Fibroblast of villous mesenchyme (primary cell): Measurements from ENCODE around the gene ERG28. TPM values are rescaled to one million over a fixed set of nuclear protein-coding genes. Genes with fewer than 3 reads are reported as not detected.

Experiments used
- DNase-seq: peaks from one replicate; pipeline ENCODE4 v3.0.0-alpha.2; 2010; ENCODE audit warnings: low read depth
- H3K4me3 ChIP-seq: 2 replicates; pipeline ENCODE4 v1.5.1; 2011; ENCODE audit warnings: low read depth, mild to moderate bottlenecking, low read length
- total RNA-seq: library from RNA; depleted of rRNA; stranded (reverse); fragments of >200 nt; gene quantifications from 2 replicates; pipeline ENCODE4 v1.2.3, GENCODE V29; 2012
- TF ChIP-seq, protein P1 (sequence below): IDR thresholded peaks from 2 replicates; pipeline ENCODE4 v1.5.1; 2012; ENCODE audit warnings: low read depth, mild to moderate bottlenecking, low read length; ENCODE audit not compliant: insufficient read depth

ERG28 gene
- total RNA-seq, 1 donor = 13.0 TPM

DNA sequence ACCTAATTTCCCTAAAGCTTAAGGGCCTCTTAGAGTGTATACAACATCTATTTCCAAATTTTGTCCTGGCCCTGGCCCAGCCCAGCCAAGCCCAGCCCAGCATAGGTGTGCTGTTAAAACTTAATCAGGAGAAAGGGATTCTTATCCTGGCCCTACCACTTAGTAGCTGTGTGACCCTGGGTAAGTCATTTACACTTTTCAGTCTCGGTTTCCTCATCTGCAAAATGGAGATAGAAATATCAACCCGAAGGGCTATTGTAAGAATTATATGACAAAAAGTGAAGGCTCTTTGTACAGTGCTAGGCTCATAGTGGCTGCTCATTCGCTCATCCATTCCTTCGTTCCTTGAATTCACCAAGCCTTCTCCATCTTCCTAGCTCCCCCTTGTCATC, 442 bp downstream of the ERG28 start:
- peak overlapping the region; percentile 87 for H3K4me3 ChIP-seq
- TF ChIP-seq, protein P1, sequence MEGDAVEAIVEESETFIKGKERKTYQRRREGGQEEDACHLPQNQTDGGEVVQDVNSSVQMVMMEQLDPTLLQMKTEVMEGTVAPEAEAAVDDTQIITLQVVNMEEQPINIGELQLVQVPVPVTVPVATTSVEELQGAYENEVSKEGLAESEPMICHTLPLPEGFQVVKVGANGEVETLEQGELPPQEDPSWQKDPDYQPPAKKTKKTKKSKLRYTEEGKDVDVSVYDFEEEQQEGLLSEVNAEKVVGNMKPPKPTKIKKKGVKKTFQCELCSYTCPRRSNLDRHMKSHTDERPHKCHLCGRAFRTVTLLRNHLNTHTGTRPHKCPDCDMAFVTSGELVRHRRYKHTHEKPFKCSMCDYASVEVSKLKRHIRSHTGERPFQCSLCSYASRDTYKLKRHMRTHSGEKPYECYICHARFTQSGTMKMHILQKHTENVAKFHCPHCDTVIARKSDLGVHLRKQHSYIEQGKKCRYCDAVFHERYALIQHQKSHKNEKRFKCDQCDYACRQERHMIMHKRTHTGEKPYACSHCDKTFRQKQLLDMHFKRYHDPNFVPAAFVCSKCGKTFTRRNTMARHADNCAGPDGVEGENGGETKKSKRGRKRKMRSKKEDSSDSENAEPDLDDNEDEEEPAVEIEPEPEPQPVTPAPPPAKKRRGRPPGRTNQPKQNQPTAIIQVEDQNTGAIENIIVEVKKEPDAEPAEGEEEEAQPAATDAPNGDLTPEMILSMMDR = no peak
- DNase-seq = no peak

DNA sequence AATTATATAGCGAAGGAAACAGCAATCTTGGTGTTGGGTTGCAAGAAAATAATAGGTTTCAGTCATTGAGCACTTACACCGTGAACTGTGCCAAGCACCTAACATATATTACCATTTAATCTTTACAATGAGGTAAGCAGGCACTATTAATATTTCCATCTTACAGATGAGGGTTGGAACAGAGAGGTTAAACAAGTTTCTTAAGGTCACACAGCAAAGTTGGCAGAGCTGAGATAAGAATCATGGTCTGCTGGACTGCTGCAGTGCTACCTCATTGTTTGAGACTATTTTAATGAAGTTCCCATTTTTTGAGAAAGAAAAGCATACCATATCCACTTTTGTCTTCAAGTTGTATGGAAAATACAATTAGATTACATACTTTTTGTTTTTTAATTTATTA, 1.7 kb downstream of the ERG28 start:
- no peak overlapping the region for H3K4me3 ChIP-seq
- TF ChIP-seq, protein P1 = no peak
- DNase-seq = no peak

DNA sequence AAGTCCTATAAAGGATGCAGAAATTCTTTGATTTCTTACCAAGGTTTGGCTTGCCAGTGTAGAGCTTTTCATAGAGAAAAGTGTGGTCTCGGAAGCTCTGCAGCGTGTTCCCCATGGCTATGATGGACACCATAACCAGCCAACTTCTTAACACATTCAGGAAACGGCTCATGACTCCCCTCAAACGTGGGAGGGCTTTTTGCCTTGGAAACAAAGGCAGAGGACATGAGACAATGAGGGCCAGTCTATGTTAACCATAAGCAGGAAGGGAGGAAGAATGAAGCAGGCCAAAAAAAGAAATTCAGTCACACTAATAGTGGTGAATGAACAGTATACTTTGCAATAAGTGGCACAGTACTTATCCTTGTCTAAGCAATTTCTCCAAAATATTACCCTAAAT, 3.3 kb downstream of the ERG28 start:
- no peak overlapping the region for H3K4me3 ChIP-seq
- no peak for DNase-seq
- TF ChIP-seq, protein P1 = no peak

DNA sequence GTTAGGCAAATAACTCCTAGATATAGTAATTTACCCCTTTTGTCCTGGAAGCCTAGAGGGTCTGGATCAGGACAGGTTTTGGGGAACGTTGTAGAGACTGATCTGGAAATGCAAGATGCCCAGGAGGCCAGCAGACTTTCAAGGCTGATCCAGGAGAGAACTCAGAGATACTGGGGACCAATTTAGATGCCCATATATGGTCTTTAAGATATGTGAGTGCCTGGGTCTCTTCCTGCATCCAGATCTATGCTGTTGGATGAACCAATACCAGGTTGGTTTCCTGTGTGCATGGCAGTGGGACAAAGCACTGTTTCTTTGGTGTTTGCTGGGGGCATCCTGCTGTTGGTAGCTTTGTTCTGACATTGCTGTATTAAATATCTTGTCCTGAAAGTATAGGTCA, 5.4 kb downstream of the ERG28 start:
- no peak for DNase-seq
- TF ChIP-seq, protein P1 = no peak
- no peak overlapping the region for H3K4me3 ChIP-seq

DNA sequence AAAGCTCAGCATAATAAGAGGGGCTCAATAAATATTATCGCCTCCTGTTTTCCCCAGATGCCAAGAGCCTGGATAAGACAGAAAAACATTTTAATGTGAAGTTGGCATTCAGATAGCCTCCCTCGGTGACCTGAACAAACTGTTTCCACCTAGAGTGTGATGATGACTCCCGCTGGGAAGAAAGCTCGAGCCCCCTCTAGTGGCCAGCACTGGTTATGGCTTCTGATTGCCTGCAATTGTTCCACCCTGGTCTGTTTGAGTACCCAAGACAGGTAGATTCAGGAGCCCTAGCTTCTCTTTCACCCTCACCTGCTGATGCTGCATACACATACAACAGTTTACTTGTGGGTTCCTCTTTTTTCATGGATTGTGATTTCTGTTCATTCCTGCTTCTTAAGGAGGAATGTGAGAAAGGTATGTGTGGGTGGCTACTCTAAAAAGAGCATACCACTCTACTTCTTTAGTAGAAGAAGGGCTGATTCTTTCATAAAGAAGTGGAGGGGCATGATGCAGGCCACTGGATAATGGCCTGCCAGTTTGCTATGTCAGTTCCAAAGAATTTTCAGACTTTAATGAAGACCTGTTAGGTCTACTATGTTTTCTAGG, 6.4 kb downstream of the ERG28 start:
- TF ChIP-seq, protein P1 = peak; percentile 99
- no peak overlapping the region for H3K4me3 ChIP-seq
- peak; percentile 71 for DNase-seq

DNA sequence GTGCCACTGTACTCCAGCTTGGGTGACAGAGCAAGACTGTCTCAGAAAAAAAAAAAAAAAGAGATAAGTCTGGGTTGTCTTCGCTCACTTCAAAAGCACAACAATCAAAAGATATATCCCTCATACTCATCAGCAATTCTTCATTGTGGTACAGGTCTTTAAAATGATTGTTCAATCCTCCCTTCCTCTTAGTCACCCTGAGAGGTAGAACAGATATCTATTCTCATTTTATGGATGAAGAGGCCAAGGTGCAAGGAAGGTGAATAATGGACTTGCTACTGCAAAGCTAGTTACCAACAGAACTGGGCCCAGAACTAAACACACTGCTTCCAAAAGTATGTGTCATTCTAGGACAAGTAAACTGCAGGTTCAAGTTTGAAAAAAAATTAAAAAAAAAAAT, 7.1 kb downstream of the ERG28 start:
- TF ChIP-seq, protein P1 = no peak
- H3K4me3 ChIP-seq = no peak overlapping the region
- DNase-seq = no peak
